Peyer's patch (tissue), 4 donors: ENCODE results near the gene YIF1B.

Experiments used
- CTCF ChIP-seq, 6 experiments: fragments of 450-650 bp in 4 of 6; fragments of 200-600 bp in 2 of 6; sonication (generic) in 1 of 6; IDR thresholded peaks; one replicate each; pipeline ENCODE4 v1.5.1; 2017 to 2019; ENCODE audit warnings: antibody characterized with exemption in 6 of 6, mild to moderate bottlenecking in 3 of 6, moderate library complexity in 1 of 6
- POLR2A ChIP-seq, 2 donors: fragments of 450-650 bp; IDR thresholded peaks; one replicate each; pipeline ENCODE4 v1.5.1; 2017; ENCODE audit warnings: antibody characterized with exemption in 2 of 2, mild to moderate bottlenecking in 2 of 2, moderate library complexity in 2 of 2

DNA sequence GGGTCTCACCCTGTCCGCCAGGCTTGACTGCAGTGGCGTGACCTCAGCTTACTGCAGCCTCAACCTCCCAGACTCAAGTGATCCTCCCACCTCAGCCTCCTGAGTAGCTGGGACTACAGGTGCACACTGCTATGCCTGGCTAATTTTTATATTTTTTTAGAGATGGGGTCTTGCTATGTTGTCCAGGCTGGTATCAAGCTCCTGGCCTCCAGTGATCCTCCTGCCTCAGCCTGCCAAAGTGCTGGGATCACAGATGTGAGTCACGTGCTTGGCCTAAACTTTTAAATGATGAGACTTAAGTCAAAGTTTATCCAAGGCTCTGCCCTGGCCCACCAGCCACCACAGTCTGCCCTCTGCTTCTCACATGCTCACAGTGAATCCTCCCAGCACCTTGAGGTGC, 9.5 kb downstream of the YIF1B start:
- TF ChIP-seq CTCF (IDR thresholded peaks at IDR 0.05) = no peak
- TF ChIP-seq POLR2A (IDR thresholded peaks at IDR 0.05) = no peak
